Activated CD4-positive, alpha-beta T cell treated with anti-CD3 and anti-CD28 coated beads for 48 hours (primary cell): ENCODE results near the gene COL4A1.

Source experiments
- DNase-seq: peaks from one replicate; pipeline ENCODE4 v3.0.0-alpha.2; 2020

The COL4A1 gene

GRCh38 chr13:110216006-110216397 is 91.0 kb downstream of the COL4A1 start:
- DNase-seq = no peak

DNA sequence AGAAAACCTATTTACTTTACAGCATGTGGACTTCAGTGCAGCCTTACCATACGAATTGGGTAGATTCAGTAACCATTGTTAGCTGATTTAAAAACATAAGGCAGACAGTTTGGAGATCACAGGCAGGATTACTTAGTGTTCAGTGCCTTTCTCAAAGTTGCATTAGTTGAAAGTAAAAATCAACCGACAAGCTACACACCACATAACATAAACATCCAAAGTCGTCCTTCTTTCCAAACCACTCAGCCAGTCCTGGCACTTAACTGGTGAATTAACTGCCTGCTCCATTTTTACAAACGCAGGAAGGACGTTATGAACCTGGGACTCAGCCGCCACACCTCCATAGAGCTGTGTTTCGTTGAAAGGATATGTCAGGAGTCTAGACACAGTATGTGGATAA is 91.4 kb downstream of the COL4A1 start:
- no peak for DNase-seq

GRCh38 chr13:110214637-110215036 is 92.3 kb downstream of the COL4A1 start:
- DNase-seq = no peak

DNA sequence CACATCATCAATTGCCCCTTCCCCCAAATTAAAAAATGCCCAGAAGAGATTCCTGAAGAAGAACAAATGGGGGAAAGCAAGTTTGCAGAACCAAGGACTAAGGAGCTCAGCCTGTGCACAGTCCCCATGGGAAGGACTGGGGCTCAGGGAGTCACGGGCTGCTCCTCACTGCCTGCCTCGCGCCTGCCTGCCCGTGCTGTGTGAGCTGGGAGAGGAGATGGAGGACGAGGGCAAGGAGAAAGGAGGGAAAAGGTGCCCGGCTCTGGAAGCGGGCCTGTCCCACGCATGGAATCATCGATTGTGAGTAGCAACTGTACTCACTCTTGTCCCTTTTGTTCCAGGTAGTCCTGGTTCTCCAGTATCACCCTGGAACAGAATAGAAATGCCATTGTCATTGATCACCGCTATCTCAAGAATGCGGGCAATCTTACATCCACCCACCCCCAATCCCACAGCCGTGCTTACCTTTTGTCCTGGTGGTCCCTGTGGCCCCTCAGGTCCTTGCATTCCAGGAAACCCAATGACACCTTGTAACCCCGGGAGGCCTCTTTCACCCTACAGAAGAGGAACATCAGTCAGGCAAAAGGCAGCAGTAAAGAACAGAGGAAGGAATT is 93.4 kb downstream of the COL4A1 start:
- DNase-seq = no peak

DNA sequence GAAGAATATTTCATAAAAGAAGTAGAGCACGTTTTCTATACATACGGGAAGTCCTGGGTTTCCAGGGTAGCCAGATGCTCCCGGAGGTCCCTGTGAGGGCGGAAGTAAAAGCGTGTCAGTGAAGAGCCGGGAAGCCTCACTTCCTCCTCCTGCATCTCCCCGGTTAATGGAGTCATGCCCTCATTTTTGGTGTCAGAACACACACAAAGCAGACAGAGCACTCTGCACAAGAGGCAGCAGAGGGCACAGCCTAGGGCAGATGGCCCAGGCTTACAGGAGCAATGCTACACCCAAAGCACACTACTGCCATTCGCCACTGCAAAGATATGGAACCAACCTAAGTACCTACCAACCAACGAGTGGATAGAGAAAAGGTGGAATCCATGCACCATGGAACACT is 94.4 kb downstream of the COL4A1 start:
- DNase-seq = no peak

DNA sequence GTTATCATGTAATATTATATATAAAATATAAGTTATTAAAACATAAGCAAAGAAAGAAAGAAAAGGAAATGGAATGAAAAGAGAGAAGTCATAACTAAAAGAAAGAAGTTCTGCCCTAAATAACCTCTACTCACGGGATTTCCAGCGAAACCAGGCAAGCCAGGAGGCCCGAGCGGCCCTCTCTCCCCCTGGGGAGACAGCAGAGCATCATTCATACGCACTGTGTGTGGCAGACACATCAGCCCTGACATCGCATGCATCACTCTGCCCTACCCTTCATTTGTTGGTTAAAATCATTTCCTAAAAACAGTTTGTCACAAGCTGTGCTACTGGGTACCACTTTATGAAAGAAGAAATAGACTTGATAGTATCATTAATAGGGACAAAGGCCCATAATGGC is 95.2 kb downstream of the COL4A1 start:
- DNase-seq = no peak

GRCh38 chr13:110211046-110211445 is 95.9 kb downstream of the COL4A1 start:
- no peak for DNase-seq

- DNase-seq = no peak
Observed at GRCh38 chr13:110210604-110210985, 96.4 kb downstream of the COL4A1 start.

DNA sequence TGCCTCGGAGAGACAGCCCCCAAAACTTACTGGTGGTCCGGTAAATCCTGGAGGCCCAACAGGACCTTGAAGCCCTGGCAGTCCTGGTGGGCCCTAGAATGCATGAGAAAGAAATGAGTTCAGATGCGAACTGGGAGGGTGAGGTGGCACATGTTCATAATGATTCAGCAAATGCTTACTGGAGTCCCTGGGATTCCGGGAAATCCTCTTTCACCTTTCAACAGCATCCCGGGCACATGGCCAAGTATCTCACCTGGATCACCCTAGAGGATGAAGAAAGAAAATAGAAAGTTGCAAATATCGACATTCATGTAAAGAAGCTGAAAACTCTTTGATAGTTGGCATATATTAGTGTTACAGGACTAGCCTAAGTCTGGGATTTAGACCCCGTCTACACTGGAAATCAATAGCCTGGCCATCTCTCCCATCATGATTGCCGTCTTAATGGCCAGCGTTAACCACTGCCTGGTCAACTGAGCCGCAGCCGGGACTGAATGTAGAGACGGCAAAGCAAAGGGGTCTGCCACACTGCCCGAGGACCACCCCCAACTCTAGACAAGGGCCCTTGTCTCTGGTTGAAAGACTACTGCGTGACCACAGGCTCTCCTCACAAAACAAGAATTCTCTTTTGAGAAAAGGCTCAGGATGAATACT is 96.9 kb downstream of the COL4A1 start:
- DNase-seq = no peak

- DNase-seq = no peak
Observed at GRCh38 chr13:110208116-110208515, 98.8 kb downstream of the COL4A1 start.

GRCh38 chr13:110206996-110207395 is 100.0 kb downstream of the COL4A1 start:
- no peak for DNase-seq

DNA sequence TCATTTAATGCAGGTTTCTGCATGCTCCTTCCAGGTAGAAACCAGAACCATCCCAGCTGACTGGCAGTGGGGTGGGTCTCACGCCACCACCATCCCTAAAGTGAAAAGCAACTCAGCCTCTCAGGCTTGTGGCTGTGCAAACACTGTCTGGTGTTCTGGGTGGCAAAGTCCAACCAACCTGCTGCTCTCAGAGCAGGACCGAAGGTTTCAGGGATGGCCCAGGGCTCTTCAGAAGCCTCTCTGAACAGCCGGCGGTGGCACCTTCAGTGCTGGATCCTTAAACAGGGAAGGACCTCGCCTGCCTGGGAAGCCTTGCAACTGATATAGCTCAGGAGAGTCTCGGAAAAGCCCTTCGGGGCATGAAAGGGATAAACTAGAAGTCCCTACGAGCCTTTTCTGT is 100.8 kb downstream of the COL4A1 start:
- DNase-seq = no peak

DNA sequence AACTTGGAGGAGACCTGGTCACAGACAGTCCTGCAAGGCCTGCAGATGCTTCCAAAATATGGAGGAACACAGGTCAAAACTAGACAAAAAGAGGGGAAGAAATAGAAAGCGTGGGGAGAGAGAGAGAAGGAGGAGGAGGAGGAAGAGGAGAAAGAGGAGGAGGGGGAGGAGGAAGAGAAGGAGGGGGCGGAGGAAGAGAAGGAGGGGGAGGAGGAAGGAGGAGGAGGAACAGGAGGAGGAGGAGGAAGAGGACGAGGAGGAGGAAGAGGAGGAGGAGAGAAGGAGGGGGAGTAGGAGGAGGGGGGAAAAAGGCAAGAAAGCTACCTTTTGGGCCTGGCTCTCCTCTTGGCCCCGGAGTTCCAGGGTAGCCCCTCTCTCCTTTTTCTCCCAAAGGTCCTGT is 105.8 kb downstream of the COL4A1 start:
- no peak for DNase-seq

GRCh38 chr13:110200276-110200870 is 106.6 kb downstream of the COL4A1 start:
- no peak for DNase-seq

DNA sequence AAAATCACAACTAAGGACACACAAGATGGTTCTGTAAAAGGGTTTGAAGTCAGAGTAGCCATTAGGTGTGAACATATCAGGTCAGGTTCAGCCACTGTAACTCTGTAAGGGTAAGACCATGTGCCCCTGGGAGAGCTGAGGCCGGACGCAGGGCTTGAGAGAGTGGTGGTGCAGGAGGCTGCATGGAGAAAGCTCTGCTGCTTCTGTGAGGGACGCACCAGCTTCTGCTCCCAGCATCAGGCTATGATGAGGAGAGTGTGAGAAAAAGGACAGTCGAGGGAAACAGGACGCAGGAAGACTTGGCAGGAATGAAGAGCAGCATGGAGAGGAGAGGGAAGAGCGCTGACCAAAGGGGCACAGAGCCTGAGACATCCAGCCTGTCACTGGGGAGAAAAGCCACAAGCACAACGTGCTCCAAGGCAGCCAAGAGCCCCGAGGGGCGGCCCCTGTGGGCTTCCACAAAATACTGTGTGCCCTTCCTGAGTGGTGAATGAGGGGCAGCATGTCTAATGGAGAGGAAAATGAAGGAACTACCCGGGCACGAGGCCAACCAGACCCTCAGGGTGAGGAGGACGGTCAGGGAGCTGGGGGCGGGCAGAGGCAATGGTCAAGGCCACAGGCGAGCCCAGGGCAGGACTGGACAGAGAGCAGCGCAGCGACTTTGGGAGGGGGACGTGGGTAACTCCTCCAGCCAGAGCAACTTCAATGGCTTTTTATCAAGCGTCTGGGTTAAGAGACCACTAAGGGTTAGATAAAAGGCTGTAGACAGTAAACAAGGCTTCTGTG is 107.7 kb downstream of the COL4A1 start:
- DNase-seq = no peak

DNA sequence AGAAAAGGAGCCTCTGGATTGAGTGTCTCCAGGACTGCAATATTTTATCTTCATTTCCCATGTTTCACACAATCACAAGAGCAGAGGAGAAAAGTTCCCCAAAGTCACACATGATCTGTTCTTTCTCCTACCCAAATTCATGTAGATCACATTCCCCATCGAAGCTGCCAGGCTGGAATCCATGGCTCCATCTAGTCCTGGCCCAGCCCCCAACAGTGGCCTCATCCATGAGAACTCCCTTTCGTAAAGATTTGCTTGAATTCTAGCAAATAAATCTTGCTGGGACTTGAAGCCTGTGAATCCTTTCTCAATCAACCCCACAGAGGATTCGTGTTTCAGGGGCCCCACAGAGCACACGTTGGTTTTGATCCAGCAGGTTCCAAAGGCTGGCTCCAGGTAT is 109.5 kb downstream of the COL4A1 start:
- no peak for DNase-seq

DNA sequence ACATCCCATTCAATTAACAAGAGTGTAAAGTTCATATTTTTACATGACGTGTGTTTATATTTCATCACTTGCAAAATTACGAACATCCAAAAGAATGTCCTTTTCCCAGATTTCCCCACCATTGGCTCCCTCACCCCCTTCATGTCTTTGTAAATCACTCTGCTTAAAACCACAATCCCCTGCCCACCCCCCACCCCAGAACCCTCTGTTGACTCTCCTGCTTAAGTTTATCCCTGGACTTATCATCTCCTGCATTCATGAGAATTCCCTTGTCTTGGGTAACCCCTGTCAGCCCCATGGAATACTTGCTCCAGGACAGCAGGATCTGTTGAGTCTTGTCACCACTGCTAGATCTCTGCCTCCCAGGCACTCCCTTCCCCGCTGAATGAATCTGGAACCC is 109.9 kb downstream of the COL4A1 start:
- no peak for DNase-seq

DNA sequence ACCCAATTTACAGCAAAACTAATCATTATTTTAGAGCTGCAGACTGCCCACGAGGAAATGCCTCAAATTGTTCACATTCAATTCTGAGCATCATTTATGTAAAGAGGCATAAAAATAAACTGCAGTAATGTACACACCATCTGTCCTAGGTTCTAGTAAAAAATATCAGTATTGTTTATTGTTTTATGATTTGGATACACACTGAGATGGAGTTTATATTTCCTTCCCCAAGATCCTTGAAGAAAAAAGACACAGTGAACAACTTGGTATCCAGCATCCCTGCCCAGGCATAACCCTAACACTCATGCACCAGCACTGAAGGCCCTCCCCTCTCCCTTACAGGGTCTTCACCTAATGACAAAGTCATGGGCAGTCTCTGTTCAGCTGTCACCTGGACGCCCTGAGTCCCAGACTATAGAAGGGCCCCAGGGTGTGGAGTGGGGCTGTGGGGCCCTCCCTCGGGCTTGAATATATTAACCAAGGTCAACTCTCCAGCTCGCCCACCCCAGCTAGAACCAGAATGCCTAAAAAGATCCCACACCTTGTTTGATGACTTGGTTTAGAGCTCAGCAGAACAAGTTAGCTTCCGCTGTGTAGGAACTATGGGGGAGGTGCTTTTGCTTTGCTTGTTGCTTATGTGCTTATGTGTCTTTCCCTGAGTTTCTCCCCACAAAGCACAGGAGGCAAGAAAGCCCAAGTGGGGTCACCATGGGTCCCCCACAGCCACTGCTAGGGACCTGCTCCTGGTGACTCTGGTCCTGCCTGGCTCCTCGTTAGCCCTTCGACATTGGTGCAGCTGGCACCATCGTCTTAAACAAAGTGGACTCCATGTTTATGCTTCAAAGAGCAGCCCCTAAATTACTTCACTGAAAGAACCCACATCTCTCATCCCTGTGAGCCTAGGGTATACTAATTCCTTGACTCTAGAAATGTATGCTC is 111.1 kb downstream of the COL4A1 start:
- no peak for DNase-seq

GRCh38 chr13:110194451-110194850 is 112.5 kb downstream of the COL4A1 start:
- no peak for DNase-seq

DNA sequence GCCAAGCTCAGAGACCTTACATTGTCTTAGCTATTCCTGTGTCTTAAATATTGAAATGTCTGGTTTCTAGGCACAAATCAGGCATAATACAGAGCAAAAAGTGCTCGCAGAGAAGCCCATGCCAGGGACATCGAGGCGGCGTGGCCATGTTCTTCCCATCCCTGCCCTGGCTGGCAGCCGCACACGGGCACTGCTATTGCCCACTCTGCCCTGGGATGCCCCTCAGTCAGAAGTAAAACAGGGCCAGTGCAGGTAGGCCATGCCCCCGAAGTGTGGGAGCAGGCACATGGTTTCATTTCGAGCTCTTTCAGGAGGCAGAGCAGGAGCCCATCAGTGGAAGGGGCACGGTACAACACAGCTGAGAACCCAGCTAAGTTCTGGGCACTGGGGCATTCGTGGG is 113.5 kb downstream of the COL4A1 start:
- DNase-seq = no peak

GRCh38 chr13:110192472-110192871 is 114.5 kb downstream of the COL4A1 start:
- no peak for DNase-seq

DNA sequence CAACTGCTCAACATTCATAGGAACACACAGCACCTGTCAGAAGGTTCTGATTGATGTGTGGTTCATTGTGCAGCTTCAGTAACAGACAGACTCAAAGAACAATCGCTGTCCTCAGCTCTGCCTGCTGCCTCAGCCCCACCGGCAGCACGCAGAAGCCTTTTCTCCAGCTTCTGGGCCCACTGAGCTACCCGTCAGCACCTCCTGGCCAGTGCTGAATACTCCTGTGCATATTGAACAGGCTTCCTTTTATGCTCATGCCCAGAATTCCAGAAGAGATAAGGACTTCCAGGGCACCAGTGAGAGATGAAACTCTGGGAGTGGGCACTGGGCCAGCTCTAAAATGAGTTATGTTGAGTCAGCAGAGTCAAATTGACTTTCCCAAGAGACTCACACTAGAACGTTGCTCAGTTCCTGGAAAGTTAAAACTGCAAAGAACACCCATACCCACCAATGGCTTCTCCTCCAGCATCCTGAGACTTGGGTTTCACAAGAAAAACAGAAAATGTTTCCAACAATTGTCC is 119.3 kb downstream of the COL4A1 start:
- no peak for DNase-seq
